Cerebellar nuclear complex (tissue), 1 donor: Measurements from ENCODE around the gene HDDC3.
"Not testable (repeated sequence)": the region's sequence is repeated elsewhere in the genome, so short reads cannot be mapped to it uniquely, and the experiment has no call there.

ENCODE experiments used
- DNase-seq, 2 experiments: peaks; one replicate each; lab custom pipeline; 2025; lab: John Stamatoyannopoulos, UW

HDDC3 gene

DNA sequence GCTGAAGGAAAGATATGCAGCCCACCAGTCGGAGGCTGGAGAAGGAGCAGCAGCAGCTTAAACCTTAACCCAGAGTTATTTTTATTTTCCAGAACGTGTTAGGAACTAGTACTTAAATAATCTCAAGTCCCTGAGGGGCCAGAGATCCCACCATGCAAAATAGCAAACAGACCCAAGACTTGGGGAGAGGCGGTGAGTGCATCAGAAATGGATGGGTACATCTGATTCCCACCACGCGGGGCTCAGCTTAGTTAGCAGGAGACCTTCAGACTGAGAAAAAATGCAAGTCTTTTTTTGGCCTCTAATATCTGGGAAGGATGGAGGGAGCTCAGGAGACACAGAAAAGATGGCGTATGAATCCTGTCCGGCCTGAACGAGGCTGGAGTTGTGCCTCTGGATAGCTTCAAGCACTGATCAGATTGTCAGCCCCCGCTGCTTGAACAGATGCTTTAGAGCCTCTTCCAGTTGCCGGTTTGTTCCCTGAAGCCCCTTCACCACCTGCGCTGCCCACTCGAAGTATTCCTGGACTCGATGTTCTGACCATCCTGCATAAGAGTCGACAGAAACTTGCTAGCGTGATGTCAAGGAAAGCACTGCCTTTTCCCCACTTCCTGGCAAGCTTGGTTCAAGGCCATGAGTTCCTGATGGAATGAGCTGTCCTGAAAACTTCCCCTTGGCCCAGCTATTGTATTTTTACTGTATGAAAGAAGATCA lies 1.3 kb downstream of the HDDC3 start:
- no peak for DNase-seq

DNA sequence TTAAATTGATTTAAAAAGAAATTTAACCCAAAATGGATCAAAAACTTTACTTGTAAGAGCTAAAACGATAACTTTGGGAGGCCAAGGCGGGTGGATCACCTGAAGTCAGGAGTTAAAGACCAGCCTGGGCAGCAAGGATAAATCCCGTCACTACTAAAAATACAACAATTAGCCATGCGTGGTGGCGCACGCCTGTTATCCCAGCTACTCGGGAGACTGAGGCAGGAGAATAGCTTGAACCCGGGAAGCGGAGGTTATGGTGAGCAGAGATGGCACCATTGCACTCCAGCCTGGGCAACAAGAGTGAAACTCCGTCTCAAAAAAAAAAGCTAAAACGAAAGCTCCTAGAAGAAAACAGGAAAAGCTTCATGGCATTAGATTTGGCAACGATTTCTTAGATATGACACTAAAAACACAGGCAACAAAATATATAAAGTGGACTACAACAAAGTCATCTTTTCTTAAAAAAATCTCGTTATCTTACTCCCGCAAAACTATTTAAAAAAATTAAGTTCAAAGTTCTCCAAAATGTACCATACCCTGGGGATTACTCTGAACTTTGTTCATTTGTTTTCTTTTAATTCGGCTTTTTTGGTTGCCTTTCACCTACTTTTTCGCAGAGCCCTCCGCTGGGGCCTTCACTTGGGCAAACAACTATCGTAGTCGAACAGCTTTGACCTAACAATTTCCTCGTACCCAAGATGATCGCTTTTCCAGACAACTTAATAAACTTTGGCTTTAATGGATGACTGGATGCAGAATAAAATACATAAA lies 2.9 kb downstream of the HDDC3 start:
- no peak for DNase-seq

DNA sequence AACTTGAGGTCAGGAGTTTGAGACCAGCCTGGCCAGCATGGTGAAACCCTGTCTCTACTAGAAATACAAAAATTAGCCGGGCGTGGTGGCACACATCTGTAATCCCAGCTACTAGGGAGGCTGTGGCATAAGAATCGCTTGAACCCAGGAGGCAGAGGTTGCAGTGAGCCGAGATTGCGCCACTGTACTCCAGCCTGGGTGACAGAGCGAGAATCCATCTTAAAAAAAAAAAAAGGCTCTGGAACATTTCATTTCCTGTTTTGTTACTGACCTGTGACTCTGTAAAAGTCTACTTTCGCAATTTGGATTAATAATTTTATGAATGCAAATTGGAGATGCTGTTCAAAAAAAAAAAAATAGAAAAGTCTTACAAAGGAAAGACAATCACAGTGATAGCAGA lies 4.2 kb downstream of the HDDC3 start:
- not testable (repeated sequence) for DNase-seq

DNA sequence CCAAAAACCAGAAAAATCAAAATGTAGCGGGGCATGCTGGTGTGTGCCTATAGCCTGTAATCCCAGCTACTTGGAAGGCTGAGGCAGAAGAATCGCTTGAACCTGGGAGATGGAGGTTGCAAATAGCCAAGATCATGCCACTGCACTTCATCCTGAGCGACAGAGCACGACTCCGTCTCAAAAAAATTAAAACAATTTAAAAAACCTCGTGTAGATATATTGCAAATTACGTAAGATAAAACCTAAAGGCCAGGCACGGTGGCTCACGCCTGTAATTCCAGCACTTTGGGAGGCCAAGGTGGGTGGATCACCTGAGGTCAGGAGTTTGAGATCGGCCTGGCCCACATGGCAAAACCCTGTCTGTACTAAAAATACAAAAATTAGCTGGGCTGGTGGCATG lies 5.6 kb downstream of the HDDC3 start:
- DNase-seq, result not testable (repeated sequence)

DNA sequence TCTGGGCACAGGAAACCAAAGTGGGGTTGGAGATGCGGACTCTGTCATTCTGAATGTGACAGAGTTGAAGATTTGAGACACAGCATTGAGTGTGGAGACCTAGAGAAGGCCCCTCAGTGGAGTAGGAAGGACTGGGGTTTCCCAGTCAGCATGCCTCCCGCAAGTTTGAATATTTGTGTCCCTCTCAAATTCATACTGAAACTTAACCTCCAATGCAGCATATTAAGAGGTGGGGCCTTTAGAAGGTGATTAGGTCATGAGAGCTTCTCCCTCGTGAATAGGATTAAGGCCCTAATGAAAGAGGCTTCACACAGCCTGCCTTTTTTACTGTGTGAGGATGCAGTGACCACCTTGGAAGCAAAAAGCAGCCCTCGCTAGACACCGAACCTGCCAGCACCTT lies 8.0 kb downstream of the HDDC3 start:
- no peak for DNase-seq

DNA sequence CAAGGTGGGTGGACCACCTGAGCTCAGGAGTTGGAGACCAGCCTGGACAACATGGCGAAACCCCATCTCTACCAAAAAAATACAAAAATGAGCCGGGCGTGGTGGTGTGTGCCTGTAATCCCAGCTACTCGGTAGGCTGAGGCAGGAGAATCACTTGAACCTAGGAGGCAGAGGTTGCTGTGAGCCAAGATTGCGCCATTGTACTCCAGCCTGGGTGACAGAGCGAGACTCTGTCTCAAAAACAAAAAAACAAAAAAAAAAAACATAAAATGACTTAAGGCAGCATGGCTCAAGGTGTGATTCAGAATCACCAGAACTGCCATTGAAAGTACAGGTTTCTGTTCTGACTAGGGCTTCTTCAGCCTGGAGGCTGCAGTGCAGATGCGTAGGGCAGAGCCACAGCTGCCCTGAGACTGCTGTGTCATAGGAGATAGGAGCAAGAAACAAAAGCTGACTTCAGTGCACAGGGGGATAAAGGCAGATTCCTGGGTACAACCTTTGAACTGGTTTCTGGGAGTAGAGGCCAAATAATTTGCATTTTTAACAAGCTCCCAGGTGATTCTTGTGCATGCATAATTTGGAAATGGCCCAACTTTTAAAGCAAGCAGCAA lies 9.5 kb downstream of the HDDC3 start:
- DNase-seq, result not testable (repeated sequence)

DNA sequence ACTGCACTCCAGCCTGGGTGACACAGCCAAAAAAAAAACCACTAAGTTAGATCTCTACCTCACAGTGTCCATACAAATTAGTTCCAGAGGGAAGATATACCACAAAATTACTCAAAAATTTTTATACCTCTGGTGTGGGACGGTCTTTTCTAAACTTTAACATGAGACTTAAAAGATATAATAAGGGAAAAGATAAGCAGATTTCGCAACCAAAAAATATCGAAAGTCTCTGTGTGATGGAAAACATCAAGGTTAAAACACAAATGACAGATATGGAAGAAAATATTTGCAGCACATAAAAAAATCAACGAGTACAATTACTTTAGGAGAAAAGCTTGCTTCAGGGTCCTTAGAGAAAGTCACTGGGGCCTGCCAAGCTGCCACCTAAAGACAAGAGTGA lies 10.5 kb downstream of the HDDC3 start:
- DNase-seq, result no peak

DNA sequence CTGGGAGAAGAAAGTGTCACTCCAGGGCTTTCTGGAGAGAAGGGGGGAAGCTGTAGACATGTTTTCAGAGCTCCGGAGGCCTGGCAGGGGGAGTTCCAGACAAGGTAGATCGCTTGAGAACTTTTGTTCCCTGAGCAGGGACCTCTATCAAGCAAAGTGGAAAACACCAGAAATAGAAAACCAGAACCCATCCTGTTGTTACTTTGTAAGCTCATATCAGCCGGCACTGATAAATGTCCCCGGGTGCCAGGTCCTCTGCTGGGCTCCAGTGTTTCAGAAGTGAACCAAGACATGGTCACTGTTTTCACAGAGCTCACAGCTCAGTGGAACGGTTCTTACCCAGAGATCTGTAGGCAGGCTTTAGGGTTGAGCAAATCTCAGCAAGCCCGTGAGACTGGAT lies 13.5 kb downstream of the HDDC3 start:
- no peak for DNase-seq

DNA sequence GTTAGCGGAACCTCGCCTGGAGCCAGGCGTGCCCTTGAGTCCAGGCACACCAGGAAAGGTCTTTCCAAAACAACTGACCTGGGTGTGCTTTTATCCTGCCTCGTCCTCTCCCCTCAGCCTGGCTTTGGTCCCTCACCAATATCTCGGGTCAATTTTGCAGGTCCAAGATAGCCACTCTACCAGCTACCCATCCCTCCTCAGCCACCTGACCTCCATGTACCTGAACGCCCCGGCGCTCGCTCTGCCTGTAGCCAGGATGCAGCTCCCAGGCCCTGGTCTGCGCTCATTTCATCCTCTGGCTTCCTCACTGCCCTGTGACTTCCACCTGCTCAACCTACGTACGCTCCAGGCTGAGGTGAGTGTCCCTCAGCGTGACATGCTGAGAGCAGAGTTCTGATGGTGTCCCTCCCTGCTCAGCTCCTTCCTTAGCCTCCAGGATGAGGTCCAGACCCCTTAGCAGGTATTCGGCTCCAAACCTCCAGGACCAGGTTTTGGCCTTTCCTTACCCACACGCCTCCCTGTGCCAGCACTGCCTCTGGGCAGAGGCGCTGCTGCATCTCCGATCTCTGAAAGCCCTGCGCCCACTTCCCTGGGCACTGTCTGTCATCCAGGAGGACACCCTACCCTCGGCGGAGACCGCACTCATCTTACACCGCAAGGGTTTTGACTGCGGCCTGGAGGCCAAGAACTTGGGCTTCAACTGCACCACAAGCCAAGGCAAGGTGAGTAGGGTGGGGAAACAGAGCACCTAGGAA lies 14.1 kb downstream of the HDDC3 start:
- no peak for DNase-seq

DNA sequence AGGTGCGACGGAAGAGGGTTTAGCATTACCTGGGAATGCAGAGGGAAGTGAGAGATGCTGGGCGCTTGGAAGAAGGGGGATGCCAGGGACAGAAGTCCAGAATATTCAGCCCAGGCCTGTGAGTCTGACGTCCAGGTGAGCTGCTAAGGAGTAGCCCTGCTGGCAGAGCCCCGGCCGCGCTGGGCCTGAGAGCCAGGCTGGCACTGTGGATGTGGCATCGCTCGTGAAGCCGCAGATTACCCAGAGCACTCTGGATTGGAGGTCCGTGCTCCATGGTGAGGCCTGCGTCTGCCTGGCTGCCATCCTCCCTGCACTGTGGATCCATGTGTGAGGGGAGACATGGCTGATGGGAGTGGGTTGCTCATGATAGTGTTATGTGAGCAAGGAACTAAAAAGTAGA lies 14.8 kb downstream of the HDDC3 start:
- DNase-seq, result no peak

DNA sequence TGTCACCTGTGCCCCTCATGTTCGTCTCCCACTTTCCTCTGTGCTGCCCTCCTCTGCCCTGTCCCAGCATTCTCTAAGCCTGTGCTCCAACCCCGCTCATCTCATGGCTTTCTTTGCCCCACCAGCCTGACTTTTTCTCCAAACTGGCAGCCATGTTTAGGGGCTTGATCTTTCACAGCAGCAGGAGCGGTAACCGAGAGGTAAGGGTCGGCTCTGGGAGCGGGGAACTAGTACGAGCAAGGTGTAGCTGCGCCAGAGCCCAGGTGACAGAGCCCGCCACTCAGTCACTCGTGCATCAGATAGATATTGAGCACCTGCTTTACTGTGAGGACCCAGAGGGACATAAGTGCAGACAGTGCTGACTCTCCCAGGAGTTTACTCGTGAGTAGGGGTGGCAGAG lies 15.9 kb downstream of the HDDC3 start:
- DNase-seq, result no peak

DNA sequence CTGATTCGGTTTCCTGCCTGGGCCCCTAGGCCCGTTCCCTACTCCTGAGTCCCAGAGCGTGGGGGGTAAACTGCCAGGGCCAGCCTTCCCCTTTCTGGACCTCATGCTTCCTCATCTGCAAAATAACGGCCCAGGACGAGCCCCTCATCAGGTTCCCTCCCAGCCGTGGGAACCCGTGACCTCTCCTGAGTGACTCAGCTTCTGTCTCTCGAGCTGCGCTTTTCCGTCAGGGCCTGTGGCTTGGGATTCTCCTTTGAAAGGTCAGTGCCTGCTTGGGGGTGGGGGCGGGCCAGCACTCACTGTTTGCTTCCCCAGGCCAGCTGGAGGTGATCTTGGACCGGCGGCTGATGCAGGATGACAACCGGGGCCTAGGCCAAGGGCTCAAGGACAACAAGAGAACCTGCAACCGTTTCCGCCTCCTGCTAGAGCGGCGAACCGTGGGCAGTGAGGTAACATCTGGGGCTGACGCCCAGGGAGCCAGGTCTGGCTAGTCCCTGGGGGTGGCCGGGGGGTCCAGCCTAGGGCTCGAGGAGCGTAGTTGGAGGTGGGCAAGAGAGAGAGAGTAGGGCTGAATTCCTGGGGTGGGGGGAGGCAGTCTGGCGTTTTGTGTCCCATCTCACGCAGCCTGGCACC lies 16.4 kb downstream of the HDDC3 start:
- no peak for DNase-seq

DNA sequence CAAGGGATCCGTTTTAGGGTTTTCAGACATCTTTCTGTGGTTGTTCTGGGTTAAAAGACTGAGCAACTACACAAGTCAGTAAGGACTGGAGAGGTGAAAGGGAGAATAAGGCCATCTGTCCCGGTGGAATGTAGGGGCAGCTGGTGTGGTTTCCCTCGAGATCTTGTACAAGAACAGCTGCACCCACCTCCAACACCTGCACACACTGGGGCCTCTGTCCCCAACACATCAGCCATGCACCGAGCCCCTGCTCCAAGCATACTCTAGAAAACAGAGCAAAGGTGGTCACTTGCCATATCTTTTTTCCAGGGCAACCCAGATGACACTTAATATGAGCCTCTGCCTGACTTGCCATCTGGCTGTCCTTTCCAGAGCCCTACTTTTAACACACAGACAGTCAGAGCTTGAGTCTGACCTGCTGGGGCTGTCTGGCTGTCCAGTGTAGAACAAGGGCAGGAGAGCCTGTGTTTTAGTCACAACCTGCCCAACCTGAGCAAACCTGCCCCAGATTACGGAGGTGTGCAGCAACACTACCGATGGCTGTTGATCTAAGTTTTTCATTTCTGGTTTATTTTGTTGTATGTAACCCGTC lies 17.0 kb downstream of the HDDC3 start:
- no peak for DNase-seq

DNA sequence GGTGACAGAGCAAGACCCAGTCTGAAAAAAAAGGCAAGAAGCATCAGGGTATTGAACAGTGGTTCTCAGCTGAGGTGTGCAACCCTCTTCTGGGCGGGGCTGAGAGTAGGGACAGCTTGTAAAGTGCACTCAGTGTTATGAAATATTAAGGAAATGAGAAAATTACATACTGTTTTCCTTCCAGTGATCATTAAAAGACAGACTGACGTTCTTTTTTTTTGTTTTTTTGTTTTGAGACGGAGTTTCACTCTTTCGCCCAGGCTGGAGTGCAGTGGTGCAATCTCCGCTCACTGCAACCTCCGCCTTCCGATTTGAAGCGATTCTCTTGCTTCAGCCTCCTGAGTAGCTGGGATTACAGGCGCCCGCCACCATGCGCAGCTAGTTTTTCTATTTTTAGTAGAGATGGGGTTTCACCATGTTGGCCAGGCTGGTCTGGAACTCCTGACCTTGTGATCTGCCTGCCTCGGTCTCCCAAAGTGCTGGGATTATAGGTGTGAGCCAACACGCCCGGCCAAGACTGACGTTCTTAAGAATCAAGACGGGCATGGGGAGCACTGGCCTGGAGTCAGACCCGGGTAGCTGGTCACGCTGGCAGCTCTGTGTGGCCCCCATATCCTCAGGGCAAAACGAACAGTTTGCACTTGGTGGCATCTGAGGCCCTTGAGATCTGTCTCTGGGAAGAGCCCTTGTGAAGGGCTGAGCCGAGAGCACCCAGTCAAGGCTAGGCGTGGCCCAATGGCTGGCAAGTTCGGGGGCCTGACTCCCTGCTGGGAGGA lies 17.9 kb downstream of the HDDC3 start:
- DNase-seq, result no peak

DNA sequence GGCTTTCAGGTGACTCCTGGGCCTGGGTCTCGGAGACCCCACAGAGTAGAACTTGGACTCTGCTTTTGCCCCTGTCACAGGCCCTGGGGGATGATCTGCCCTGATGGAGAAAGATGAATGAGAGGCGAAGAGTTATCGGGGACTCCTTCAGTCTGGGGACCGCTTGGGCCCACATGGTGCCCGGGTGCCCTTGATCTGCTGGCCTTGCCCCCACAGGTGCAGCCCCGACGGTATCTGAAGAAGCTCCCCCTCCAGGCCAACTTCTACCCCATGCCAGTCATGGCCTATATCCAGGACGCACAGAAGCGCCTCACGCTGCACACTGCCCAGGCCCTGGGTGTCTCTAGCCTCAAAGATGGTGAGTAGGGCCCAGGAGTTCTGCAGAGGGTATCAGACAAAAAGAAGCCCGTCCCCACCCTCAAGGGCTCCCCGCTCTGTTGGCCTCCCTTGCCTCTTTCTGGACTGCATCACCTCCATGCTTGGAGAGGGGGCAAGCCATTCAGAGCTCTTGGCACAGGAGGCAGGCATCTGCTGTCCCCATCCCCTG lies 18.9 kb downstream of the HDDC3 start:
- DNase-seq, result no peak

DNA sequence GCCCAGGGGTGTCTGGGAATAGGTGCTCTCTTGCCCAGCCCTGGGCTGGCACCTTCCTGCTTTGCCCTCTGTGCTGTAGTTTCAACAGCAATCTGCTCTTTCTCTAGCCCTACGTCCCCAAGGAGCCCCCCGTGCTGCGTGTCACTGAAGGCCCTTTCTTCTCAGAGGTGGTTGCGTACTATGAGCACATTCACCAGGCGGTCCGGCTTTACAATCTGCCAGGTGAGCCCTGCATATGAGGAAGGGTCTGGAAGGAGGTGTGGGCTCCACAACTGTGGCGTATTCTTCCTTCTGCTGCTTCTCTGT lies 19.6 kb downstream of the HDDC3 start:
- DNase-seq, result no peak

DNA sequence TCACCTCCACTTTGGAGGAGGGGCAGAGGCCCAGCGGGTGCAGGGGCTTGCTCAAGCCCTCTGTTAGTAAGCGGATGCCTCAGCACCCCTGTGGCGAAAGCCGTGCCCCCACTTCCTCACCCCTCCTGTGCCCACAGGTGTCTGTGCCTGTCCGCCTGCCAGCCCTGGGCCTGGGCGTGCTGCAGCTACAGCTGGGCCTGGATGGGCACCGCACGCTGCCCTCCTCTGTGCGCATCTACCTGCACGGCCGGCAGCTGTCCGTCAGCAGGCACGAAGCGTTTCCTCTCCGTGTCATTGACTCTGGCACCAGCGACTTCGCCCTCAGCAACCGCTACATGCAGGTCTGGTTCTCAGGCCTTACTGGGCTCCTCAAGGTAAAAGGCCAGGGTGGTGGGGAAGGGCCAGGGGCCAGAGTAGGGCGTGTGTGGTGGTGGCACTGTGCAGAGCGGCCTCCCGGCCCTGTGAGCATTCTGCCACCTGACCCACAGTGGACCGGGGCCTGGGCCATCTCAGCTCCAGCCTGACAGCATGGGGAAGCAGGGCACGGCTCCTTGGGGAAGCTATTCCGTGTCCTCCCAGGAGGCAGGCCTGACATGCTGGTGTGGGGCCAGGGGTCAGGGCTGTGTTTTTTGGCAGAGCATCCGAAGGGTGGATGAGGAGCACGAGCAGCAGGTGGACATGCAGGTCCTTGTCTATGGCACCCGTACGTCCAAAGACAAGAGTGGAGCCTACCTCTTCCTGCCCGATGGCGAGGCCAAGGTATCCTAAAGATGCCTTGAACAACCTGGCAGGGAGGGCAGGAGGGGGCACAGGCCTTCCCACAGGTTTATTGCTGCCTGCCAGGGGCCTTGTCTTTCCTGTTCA lies 20.2 kb downstream of the HDDC3 start:
- DNase-seq, result no peak

DNA sequence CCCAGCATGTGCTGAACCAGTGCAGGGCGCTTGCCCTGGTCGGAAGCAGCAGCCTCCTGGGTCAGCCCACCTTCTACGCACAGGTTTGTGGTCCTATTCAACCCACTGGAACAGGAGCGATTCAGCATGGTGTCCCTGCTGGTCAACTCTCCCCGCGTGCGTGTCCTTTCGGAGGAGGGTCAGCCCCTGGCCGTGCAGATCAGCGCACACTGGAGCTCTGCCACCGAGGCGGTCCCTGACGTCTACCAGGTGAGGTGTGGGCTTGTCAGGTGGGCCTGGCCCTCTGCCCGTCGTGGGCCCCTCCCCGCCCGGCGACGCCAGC lies 21.1 kb downstream of the HDDC3 start:
- DNase-seq, result no peak

DNA sequence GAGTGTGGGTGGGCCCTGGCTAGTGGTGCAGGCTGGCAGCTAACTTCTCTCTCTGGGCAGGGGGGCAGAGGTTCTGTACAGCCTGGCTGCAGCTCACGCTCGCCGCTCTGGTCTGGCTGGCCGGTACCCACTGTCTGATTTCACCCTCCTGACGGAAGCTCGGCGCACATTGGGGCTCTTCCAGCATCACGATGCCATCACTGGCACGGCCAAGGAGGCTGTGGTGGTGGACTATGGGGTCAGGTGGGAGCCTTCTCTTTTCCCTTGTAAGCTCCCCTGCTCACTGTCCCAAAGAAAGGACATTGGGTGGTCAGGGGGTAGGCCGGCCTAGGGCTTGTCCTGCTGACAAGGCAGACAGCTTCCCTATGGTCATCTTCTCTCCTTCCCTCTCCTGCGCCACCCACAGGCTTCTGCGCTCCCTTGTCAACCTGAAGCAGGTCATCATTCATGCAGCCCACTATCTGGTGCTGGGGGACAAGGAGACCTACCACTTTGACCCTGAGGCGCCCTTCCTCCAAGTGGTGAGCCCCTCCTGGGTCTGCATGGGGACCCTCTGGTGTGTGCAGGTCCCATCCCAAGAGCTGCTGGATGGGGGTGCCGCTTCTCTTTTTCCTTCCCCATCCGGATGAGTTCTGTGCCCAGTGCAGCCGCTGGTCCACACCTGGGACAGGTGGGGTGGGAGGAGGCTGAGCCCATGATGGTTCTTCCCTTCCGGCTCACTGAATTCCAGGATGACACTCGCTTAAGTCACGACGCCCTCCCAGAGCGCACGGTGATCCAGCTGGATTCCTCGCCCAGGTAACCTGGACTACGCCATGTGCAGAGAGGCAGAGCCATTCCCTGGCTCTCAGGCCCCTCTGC lies 21.7 kb downstream of the HDDC3 start:
- no peak for DNase-seq
